GM18511 (cell line): Measurements from ENCODE around the gene RNF113B.
A peak's percentile ranks its signal among the peaks of the same experiment; 100 is the strongest.

ENCODE experiments used
- ATAC-seq: cut with Tn5 transposase; IDR thresholded peaks from one replicate; pipeline ENCODE4 v1.9.1; 2021; ENCODE audit warnings: mild to moderate bottlenecking, moderate library complexity; ENCODE audit not compliant: unreplicated experiment

The RNF113B gene

DNA sequence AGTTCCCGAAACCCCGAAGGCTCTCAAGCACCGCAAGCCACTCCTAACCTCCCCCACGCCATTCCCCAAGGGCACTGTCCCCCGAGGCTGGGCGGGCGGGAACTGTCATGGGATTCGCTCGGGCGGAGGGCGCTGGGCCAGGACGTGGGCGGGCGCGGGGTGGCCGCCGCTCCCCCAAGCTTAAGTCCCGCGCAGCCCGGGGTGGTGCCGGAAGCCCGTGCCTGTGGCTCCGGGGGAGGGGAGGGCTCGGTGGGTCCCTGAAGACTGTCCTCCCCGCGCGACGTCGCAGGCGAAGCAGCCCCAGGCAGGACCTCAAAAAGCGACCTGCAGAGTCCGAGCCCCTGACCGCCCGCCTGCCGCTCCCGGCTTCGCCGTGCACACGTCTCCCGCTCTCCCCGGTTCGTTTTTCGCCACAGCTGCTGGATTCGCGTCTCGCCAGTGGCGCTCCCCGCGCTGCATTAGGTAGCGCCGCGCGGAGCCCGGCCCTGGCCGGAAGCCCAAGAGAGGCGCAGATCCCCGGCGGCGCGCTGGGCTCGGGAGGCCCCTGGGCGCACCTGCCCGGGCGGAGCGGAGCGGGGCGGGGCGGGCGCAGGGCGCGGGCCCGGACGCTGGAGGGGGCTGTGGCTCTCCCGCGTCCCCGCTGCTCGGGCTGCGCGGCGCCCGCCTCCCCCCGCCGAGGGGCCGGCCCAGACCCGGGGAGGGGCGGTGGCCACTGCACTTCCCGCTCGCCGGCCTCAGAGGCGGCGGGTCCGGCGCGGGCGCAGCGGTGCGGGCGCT lies 34.5 kb downstream of the RNF113B start, which contains the start of gene FARP1:
FARP1 (plus strand) TSS at position 715 of the 777 bp plus-strand sequence. CDS start 70,149 bp downstream, outside the sequence.
- ATAC-seq = peak; percentile 83

DNA sequence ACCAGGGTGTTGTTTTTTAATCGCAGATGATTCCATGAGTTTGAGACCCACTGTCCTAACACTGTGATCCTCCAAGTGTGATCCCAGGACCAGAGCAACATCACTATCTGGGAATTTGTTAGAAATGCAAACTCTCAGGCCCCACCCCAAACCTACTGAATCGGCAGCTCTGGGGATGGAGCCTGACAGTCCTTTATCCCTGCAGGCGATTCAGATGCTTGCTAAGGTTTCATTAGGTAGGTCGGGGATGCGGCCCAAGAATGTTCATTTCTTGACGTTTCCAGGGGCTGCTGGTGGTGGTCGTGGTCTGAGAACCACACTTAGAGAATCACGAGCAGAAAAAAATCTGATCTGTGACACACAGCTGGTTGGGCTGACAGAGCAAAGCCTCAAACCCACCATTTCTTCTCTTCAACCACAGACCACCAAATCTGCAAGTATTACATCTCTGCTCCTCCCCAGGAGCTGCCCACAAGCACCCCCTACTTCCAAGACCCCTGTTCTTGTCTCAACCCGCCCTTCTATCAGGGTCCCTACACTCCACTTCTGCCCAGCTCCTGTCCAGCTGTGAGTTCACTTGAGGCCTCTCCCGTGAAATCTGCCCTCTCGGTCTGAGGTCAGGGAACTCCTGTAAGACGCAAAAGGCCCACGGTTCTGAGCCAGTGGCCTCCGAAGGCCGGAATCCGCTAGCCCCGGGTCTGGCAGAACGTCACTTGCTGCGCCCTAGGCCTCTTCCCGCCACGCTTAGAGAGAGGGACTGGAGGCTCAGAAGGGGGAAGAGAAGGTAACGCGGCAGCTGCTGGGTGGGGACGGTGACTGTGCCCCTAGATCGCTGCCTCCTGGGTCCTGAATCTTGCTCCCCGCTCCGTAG lies 35.3 kb downstream of the RNF113B start:
- ATAC-seq = peak; percentile 17

DNA sequence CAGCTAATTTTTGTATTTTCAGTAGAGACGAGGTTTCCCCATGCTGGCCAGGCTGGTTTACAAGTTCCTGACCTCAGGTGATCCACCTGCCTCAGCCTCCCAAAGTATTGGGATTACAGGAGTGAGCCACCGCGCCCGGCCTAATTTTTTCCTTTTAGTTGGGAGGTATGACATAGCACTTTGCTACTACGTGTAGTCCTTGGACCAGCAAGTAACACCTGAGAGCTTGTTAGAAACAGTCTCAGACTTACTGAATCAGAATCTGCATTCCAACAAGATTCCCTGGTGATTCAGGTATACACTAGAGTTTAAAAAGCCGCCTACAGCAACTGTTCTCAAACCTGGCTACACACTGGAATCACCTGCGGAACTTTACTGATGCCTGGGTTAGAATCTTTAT lies 36.0 kb downstream of the RNF113B start:
- ATAC-seq = no peak

DNA sequence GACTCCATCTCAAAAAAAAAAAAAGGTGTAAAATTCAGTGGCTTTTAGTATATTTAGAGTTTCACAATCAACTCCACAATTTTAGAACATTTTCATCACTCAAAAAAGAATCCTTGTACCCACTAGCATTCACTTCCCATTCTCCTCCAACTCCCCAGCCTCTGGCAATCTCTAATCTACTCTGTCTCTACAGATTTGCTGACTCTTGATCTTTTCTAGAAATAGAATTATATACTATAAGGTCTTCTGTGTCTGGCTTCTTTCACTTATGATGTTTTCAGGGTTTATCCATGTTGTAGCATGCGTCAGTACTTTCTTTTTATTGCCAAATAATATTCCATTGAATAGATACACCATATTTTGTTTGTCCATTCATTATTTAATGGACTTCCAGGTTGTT lies 42.2 kb downstream of the RNF113B start:
- ATAC-seq = no peak

DNA sequence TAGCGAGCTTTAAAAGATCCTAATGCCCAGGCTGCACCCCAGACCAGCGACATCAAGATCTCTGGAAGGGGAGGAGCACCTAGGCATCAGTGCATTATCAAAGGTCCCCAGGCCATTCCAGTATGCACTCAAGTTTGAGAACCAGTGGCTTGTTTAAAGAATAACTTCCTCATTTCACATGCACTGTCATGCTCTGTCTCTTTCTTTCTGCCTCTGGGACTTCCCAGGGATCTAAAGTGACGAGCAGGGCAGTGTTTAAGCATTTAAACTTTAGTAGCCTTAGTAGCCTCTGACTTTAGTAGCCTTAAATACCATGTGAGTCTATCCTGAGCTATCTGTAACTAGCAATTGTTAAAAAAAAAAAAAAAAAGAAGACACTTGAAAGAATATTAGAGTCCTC lies 43.1 kb downstream of the RNF113B start:
- peak; percentile 98 for ATAC-seq

DNA sequence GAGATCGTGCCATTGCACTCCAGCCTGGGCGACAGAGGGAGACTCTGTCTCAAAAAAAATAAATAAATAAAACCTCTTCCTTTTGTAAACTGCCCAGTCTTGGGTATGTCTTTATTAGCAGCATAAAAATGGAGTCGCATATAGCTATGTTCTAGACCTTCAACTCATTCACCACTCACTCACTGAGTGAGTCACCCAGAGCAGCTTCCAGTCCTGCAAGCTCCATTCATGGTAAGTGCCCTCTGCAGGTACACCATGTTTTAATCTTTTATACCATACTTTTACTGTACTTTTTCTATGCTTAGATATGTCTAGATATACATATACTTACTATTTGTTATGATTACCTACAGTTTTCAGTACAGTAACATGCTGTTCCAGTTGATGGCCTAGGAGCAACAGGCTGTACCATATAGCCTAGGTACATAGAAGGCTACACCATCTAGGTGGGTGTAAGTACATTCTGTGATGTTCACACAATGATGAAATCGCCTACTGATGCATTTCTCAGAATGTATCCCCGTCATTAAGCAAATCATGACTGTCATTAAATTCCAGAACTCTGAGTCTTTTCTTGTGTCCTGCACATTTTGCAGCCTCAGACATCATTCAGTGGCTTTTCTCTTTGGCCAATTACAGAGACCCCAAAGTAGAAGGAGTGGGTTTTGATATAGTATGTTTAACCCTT lies 47.9 kb downstream of the RNF113B start:
- no peak for ATAC-seq
